T-cell (primary cell): ENCODE results near the gene CFAP119. TPM values are rescaled to one million over a fixed set of nuclear protein-coding genes. Genes with fewer than 3 reads are reported as not detected.

Source experiments
- ATAC-seq, 4 experiments: fragments of 200-7000 bp in 3 of 4; fragments of 150-1000 bp in 1 of 4; cut with Tn5 transposase; replicated peaks in 1 of 4; 1 replicate in 3 of 4; 2 replicates in 1 of 4; pipeline ENCODE4 v1.10.0; 2021; ENCODE audit warnings: moderate library complexity in 3 of 4, mild to moderate bottlenecking in 2 of 4, moderate number of reproducible peaks in 1 of 4
- CTCF ChIA-PET, 2 donors: fragments of 300-600 bp; sonication (Branson Sonifier 250); formaldehyde crosslinking; loops; one replicate each; lab custom pipeline; 2022; ENCODE audit warnings: antibody characterized with exemption in 2 of 2; lab: Charles Lee
- POLR2A ChIA-PET, 2 donors: fragments of 300-600 bp; sonication (Branson Sonifier 250); formaldehyde crosslinking; loops; one replicate each; lab custom pipeline; 2022; ENCODE audit warnings: antibody characterized with exemption in 2 of 2; lab: Charles Lee
- DNase-seq, 35 experiments: peaks; one replicate each; pipeline versions ENCODE4 v3.0.0 to v3.0.0-alpha.2; 2013 to 2023
- H3K27ac ChIP-seq: one replicate; pipeline ENCODE4 v1.5.1; 2013; ENCODE audit warnings: low read length
- H3K27me3 ChIP-seq, 2 experiments: replicated peaks in 1 of 2; 1 replicate in 1 of 2; 2 replicates in 1 of 2; pipeline versions ENCODE4 v1.6.1 to v1.7.0; 2013; ENCODE audit warnings: low read length in 1 of 2, mixed read lengths in 1 of 2; ENCODE audit not compliant: control insufficient read depth in 2 of 2, insufficient read depth in 2 of 2; ENCODE audit errors: extremely low read depth in 1 of 2
- H3K36me3 ChIP-seq, 2 donors: 1 replicate in 1 of 2; 2 replicates in 1 of 2; pipeline versions ENCODE4 v1.6.1 to v1.7.0; 2013; ENCODE audit warnings: low read length in 1 of 2; ENCODE audit not compliant: control insufficient read depth in 2 of 2, insufficient read depth in 1 of 2; ENCODE audit errors: extremely low read depth in 1 of 2
- H3K4me1 ChIP-seq, 2 experiments: 1 replicate in 1 of 2; 2 replicates in 1 of 2; pipeline versions ENCODE4 v1.6.1 to v1.7.0; 2013; ENCODE audit warnings: low read length in 2 of 2, mixed read lengths in 1 of 2; ENCODE audit not compliant: insufficient read depth in 2 of 2, control insufficient read depth in 1 of 2; ENCODE audit errors: extremely low read depth in 1 of 2
- H3K4me3 ChIP-seq, 2 donors: 1 replicate in 1 of 2; 2 replicates in 1 of 2; pipeline versions ENCODE4 v1.5.1 to v1.7.0; 2013; ENCODE audit warnings: mild to moderate bottlenecking in 2 of 2, low read length in 1 of 2, moderate library complexity in 1 of 2; ENCODE audit not compliant: control insufficient read depth in 1 of 2; ENCODE audit errors: extremely low read depth in 1 of 2
- H3K9me3 ChIP-seq: 2 replicates; pipeline ENCODE4 v1.7.0; 2013
- H3K27ac Mint-ChIP-seq, 2 donors: one replicate each; pipeline ENCODE4 v1.8.0; 2020 to 2021; ENCODE audit warnings: mild to moderate bottlenecking in 2 of 2, mixed read lengths in 2 of 2
- H3K27me3 Mint-ChIP-seq, 2 donors: one replicate each; pipeline ENCODE4 v1.8.0; 2021 to 2022; ENCODE audit warnings: mixed read lengths in 2 of 2
- H3K36me3 Mint-ChIP-seq: one replicate; pipeline ENCODE4 v1.8.0; 2021; ENCODE audit warnings: mixed read lengths
- H3K4me1 Mint-ChIP-seq, 3 donors: one replicate each; pipeline ENCODE4 v1.8.0; 2020 to 2022; ENCODE audit warnings: mixed read lengths in 3 of 3, mild to moderate bottlenecking in 1 of 3
- H3K4me3 Mint-ChIP-seq, 3 donors: one replicate each; pipeline ENCODE4 v1.8.0; 2020 to 2022; ENCODE audit warnings: mild to moderate bottlenecking in 3 of 3, mixed read lengths in 3 of 3, moderate library complexity in 3 of 3
- H3K9me3 Mint-ChIP-seq, 3 donors: one replicate each; pipeline ENCODE4 v1.8.0; 2020 to 2022; ENCODE audit warnings: mixed read lengths in 3 of 3
- WGBS: methylation state at CpG from one replicate; pipeline ENCODE4 v1.1.5; 2013; ENCODE audit warnings: missing lambda C conversion rate; ENCODE audit not compliant: insufficient coverage; 5-methylcytosine and 5-hydroxymethylcytosine counted together
- total RNA-seq, 35 experiments: library from RNA in 6 of 35; stranded (reverse) in 6 of 35; fragments of 120-200 nt in 1 of 35; gene quantifications; one replicate each; pipeline versions ENCODE4 v1.2.1 to v1.2.4 and lab custom pipeline; 2013 to 2026

CFAP119 gene
- total RNA-seq, 5 donors from 2014 or later (not counting 1 experiment from before 2014, with no cell fraction given), result 1.3 to 3.1 (median 2.7) TPM

GRCh38 chr16:30786936-30787612 lies 25.2 kb upstream of the CFAP119 start, which contains the start of gene ZNF629:
Gene ZNF629, minus strand, starts transcription at chr16:30787205. Its CDS starts 2,723 bp downstream, at chr16:30784482.
- peak within 1 kb of the TSS in 1 of 2 donors; percentile 39 for H3K27ac Mint-ChIP-seq
- peaks cover 8% of the 10 kb centered on the region for H3K36me3 Mint-ChIP-seq
- Histone ChIP-seq H3K4me3 (peak within 1 kb of the TSS; percentile 80 to 100), H3K36me3 (peaks cover 0 to 6% of the 10 kb centered on the region in 2 donors), H3K9me3 (no peaks in the 10 kb centered on the region), H3K27ac (no peak within 1 kb of the TSS), H3K4me1 (peaks cover 2 to 19% of the 10 kb centered on the region in 2 experiments), H3K27me3 (peaks cover 0 to 46% of the 10 kb centered on the region in 2 experiments)
- H3K4me1 Mint-ChIP-seq, result peaks cover 18 to 20% (median 18%) of the 10 kb centered on the region in 3 donors
- H3K27me3 Mint-ChIP-seq, result peaks cover 0 to 24% of the 10 kb centered on the region in 2 donors
- ChIA-PET CTCF (no interaction called here), POLR2A (no interaction called here)
- peak within 1 kb of the TSS; percentile 82 to 85 (median 82) for H3K4me3 Mint-ChIP-seq
- ATAC-seq (peak; percentile 52 to 66 (median 62)), DNase-seq (peak in 6 of 35 experiments; percentile 14 to 48 (median 24))
- WGBS, result 3% methylated on average over 34 of the region's 37 CpGs
- no peaks in the 10 kb centered on the region for H3K9me3 Mint-ChIP-seq

DNA sequence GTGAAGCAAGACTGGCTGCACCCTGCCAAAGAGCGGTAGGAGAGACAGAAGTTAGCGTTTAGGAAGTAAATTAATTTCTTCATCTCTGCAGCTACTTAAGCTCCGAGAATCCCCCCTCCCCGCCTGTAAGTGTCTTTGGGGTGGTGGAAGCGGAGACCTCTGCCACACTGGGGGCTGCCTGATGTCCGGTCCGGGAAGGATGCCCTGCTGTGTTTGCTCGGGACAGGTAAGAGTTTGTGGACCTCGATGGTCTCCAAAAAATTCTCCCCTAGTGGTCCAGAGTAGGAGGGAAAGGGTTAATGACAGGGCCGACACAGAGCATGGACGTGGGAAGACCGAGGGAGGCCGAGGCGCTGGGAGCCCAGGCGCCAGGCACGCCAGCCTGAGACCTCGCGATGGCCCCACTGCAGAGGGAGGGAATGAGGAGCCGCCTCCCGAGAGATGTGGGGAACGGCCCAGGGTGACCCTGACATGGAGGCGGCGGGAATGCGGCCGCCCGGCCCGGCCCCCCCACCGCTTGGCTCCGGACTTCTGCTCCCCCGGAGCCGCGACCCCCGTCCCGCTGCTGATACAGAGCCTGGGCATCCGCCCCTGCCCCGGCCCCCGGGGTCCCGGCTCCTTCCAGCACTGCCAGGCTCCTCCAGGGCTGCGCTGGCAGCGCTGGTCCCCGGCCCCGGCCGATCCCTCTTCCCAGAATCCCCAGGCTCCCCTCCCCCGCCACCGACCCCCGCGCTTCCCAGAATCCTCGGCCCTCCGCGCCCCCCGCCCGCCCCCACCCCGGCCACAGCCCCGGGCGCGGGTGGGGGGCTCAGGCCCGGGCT lies 24.5 kb upstream of the CFAP119 start:
- Mint-ChIP-seq H3K36me3 (peaks cover 8% of the 10 kb centered on the region), H3K27ac (peak overlapping the region in 1 of 2 donors; percentile 22), H3K4me1 (peaks cover 18 to 20% (median 18%) of the 10 kb centered on the region in 3 donors), H3K4me3 (peak overlapping the region; percentile 66 to 85 (median 73)), H3K9me3 (no peaks in the 10 kb centered on the region), H3K27me3 (peaks cover 0 to 24% of the 10 kb centered on the region in 2 donors)
- Histone ChIP-seq H3K4me1 (peaks cover 2 to 19% of the 10 kb centered on the region in 2 experiments), H3K36me3 (peaks cover 0 to 6% of the 10 kb centered on the region in 2 donors), H3K9me3 (no peaks in the 10 kb centered on the region), H3K4me3 (peak overlapping the region; percentile 80 to 100), H3K27me3 (peaks cover 0 to 46% of the 10 kb centered on the region in 2 experiments), H3K27ac (no peak overlapping the region)
- 5% methylated on average over 33 of the region's 57 CpGs for WGBS
- ChIA-PET POLR2A (no interaction called here), CTCF (no interaction called here)
- DNase-seq, result peak in 1 of 35 experiments; percentile 14
- peak; percentile 56 to 69 (median 58) for ATAC-seq

- Mint-ChIP-seq H3K27me3 (peaks cover 0 to 24% of the 10 kb centered on the region in 2 donors), H3K4me1 (peaks cover 18 to 20% (median 18%) of the 10 kb centered on the region in 3 donors), H3K36me3 (peaks cover 8% of the 10 kb centered on the region), H3K27ac (peak overlapping the region in 1 of 2 donors; percentile 66), H3K4me3 (peak overlapping the region; percentile 66 to 85 (median 73)), H3K9me3 (no peaks in the 10 kb centered on the region)
- Histone ChIP-seq H3K4me3 (no peak overlapping the region), H3K9me3 (no peaks in the 10 kb centered on the region), H3K4me1 (peaks cover 2 to 19% of the 10 kb centered on the region in 2 experiments), H3K27ac (no peak overlapping the region), H3K27me3 (peaks cover 0 to 39% of the 10 kb centered on the region in 2 experiments), H3K36me3 (peaks cover 0 to 6% of the 10 kb centered on the region in 2 donors)
- ChIA-PET POLR2A (interaction anchor here in 1 of 2 donors (0.6 kb wide), 1 partner anchor 11 kb away, joined by 3 read pairs; no protein-coding TSS in a partner anchor), CTCF (no interaction called here)
- no peak for ATAC-seq
- WGBS, result 79% methylated on average over 3 of the region's 7 CpGs
- no peak for DNase-seq
Measured at GRCh38 chr16:30785126-30786106, 23.6 kb upstream of the CFAP119 start.

- H3K27me3 ChIP-seq, result peaks cover 0 to 38% of the 10 kb centered on the region in 2 experiments
- peaks cover 0 to 6% of the 10 kb centered on the region in 2 donors for H3K36me3 ChIP-seq
- POLR2A ChIA-PET, result no interaction called here
- no peak for ATAC-seq
- no peak overlapping the region for H3K27ac ChIP-seq
- Mint-ChIP-seq H3K9me3 (no peaks in the 10 kb centered on the region), H3K4me1 (peaks cover 18 to 20% (median 18%) of the 10 kb centered on the region in 3 donors), H3K36me3 (peaks cover 8% of the 10 kb centered on the region), H3K27me3 (peaks cover 0 to 24% of the 10 kb centered on the region in 2 donors), H3K4me3 (no peak overlapping the region), H3K27ac (no peak overlapping the region)
- no peak overlapping the region for H3K4me3 ChIP-seq
- no peak for DNase-seq
- WGBS, result 95% methylated on average over 15 of the region's 18 CpGs
- CTCF ChIA-PET, result no interaction called here
- peaks cover 2 to 19% of the 10 kb centered on the region in 2 experiments for H3K4me1 ChIP-seq
- no peaks in the 10 kb centered on the region for H3K9me3 ChIP-seq
Measured at GRCh38 chr16:30784215-30784614, 22.4 kb upstream of the CFAP119 start.

GRCh38 chr16:30783280-30784109 lies 21.6 kb upstream of the CFAP119 start:
- Mint-ChIP-seq H3K36me3 (peaks cover 8% of the 10 kb centered on the region), H3K4me3 (no peak overlapping the region), H3K27me3 (peaks cover 0 to 21% of the 10 kb centered on the region in 2 donors), H3K27ac (no peak overlapping the region), H3K9me3 (no peaks in the 10 kb centered on the region), H3K4me1 (peaks cover 18 to 20% (median 18%) of the 10 kb centered on the region in 3 donors)
- Histone ChIP-seq H3K9me3 (no peaks in the 10 kb centered on the region), H3K27me3 (peaks cover 0 to 32% of the 10 kb centered on the region in 2 experiments), H3K4me1 (peaks cover 2 to 19% of the 10 kb centered on the region in 2 experiments), H3K36me3 (peaks cover 0 to 6% of the 10 kb centered on the region in 2 donors), H3K4me3 (no peak overlapping the region), H3K27ac (no peak overlapping the region)
- no peak for DNase-seq
- POLR2A ChIA-PET, result no interaction called here
- WGBS, result 96% methylated on average over 41 of the region's 57 CpGs
- CTCF ChIA-PET, result interaction anchor here in 1 of 2 donors (0.6 kb wide), 1 partner anchor 29 kb away, joined by 5 read pairs; no protein-coding TSS in a partner anchor
- no peak for ATAC-seq
